Calu3 (cell line): ENCODE measurements around the gene INTS6. TPM values are rescaled to one million over a fixed set of nuclear protein-coding genes. Genes with fewer than 3 reads are reported as not detected.

Source experiments
- BruUV-seq: library from RNA; stranded (reverse); fragments of 400-500 nt; replicated peaks from 2 replicates; lab custom pipeline; 2021; lab: Mats Ljungman, UMichigan
- CTCF ChIA-PET: fragments of 300-600 bp; sonication (Branson Sonifier 250); formaldehyde crosslinking; loops from one replicate; lab custom pipeline; 2022; ENCODE audit warnings: antibody characterized with exemption; lab: Charles Lee
- DNase-seq: peaks from one replicate; pipeline ENCODE4 v3.0.0; 2022
- H3K27ac Mint-ChIP-seq: one replicate; pipeline ENCODE4 v1.8.0; 2022; ENCODE audit warnings: mixed read lengths; ENCODE audit not compliant: unreplicated experiment
- H3K27me3 Mint-ChIP-seq: one replicate; pipeline ENCODE4 v1.8.0; 2022; ENCODE audit warnings: mixed read lengths; ENCODE audit not compliant: unreplicated experiment
- H3K36me3 Mint-ChIP-seq: one replicate; pipeline ENCODE4 v1.8.0; 2022; ENCODE audit warnings: mild to moderate bottlenecking, moderate library complexity, mixed read lengths; ENCODE audit not compliant: insufficient read depth, unreplicated experiment
- H3K4me1 Mint-ChIP-seq: one replicate; pipeline ENCODE4 v1.8.0; 2022; ENCODE audit warnings: mild to moderate bottlenecking, low read depth, mixed read lengths; ENCODE audit not compliant: unreplicated experiment
- H3K4me3 Mint-ChIP-seq: one replicate; pipeline ENCODE4 v1.8.0; 2022; ENCODE audit warnings: mild to moderate bottlenecking, low read depth, moderate library complexity, mixed read lengths; ENCODE audit not compliant: unreplicated experiment
- H3K9me3 Mint-ChIP-seq: one replicate; pipeline ENCODE4 v1.8.0; 2022; ENCODE audit warnings: low read depth, mixed read lengths; ENCODE audit not compliant: unreplicated experiment
- CTCF ChIP-seq: fragments of 200-600 bp; IDR thresholded peaks from one replicate; pipeline ENCODE4 v1.8.0; 2022; ENCODE audit warnings: antibody characterized with exemption; ENCODE audit not compliant: unreplicated experiment
- intact Hi-C: fragments of 100-400 bp; cut with micrococcal nuclease; formaldehyde crosslinking; loops from one replicate; pipeline ENCODE4 v1.10.0; 2022; ENCODE audit not compliant: unreplicated experiment
- total RNA-seq: library from RNA; stranded (reverse); gene quantifications from 2 replicates; pipeline ENCODE4 v1.2.3, GENCODE V29; 2022

The INTS6 gene
- total RNA-seq, 1 experiment from 2014 or later = 25.3 TPM

GRCh38 chr13:51371768-51372399 lies 81.0 kb downstream of the INTS6 start:
- BruUV-seq = no TSS peak
- Mint-ChIP-seq H3K4me1 (no peaks in the 10 kb centered on the region), H3K4me3 (no peak overlapping the region), H3K9me3 (no peaks in the 10 kb centered on the region), H3K36me3 (peaks cover 5% of the 10 kb centered on the region), H3K27me3 (no peaks in the 10 kb centered on the region), H3K27ac (no peak overlapping the region)
- CTCF ChIA-PET = no interaction called here
- DNase-seq = no peak
- TF ChIP-seq CTCF = no peak
- intact Hi-C loops = no loop called here

GRCh38 chr13:51370811-51371210 lies 82.0 kb downstream of the INTS6 start:
- Mint-ChIP-seq H3K27me3 (no peaks in the 10 kb centered on the region), H3K36me3 (peaks cover 5% of the 10 kb centered on the region), H3K4me1 (no peaks in the 10 kb centered on the region), H3K27ac (no peak overlapping the region), H3K9me3 (no peaks in the 10 kb centered on the region), H3K4me3 (no peak overlapping the region)
- no peak for DNase-seq
- TF ChIP-seq CTCF = no peak
- CTCF ChIA-PET = no interaction called here
- intact Hi-C loops = no loop called here
- no TSS peak for BruUV-seq

- H3K36me3 Mint-ChIP-seq = no peaks in the 10 kb centered on the region
- no peak for TF ChIP-seq CTCF
- H3K27ac Mint-ChIP-seq = no peak overlapping the region
- H3K4me3 Mint-ChIP-seq = no peak overlapping the region
- H3K9me3 Mint-ChIP-seq = no peaks in the 10 kb centered on the region
- BruUV-seq = no TSS peak
- DNase-seq = no peak
- no peaks in the 10 kb centered on the region for H3K4me1 Mint-ChIP-seq
- H3K27me3 Mint-ChIP-seq = no peaks in the 10 kb centered on the region
- intact Hi-C loops = no loop called here
- CTCF ChIA-PET = no interaction called here
These were observed 82.7 kb downstream of the INTS6 start for GRCh38 chr13:51370116-51370515.

- CTCF ChIA-PET = no interaction called here
- no peaks in the 10 kb centered on the region for H3K4me1 Mint-ChIP-seq
- BruUV-seq = no TSS peak
- DNase-seq = no peak
- H3K36me3 Mint-ChIP-seq = no peaks in the 10 kb centered on the region
- no peak for TF ChIP-seq CTCF
- H3K27ac Mint-ChIP-seq = no peak overlapping the region
- no peaks in the 10 kb centered on the region for H3K9me3 Mint-ChIP-seq
- intact Hi-C loops = no loop called here
- H3K27me3 Mint-ChIP-seq = no peaks in the 10 kb centered on the region
- no peak overlapping the region for H3K4me3 Mint-ChIP-seq
These were observed 88.3 kb downstream of the INTS6 start for GRCh38 chr13:51364404-51365008.
